Coronary artery (tissue), 2 donors: ENCODE data around the gene ZMYND8.

Experiments
- DNase-seq: peaks from one replicate; pipeline ENCODE4 v3.0.0-alpha.2; 2017; ENCODE audit warnings: low spot score
- H3K27ac ChIP-seq, 2 donors: fragments of 200-600 bp; sonication (generic); one replicate each; pipeline ENCODE4 v1.5.1; 2016 to 2019
- H3K4me3 ChIP-seq: fragments of 200-600 bp; sonication (generic); 2 replicates; pipeline ENCODE4 v1.5.1; 2016; ENCODE audit warnings: mild to moderate bottlenecking, moderate library complexity
- TF ChIP-seq, protein P1 (sequence below): fragments of 200-600 bp; sonication (generic); IDR thresholded peaks from one replicate; pipeline ENCODE4 v1.5.1; 2019; ENCODE audit warnings: antibody characterized with exemption

ZMYND8 gene

DNA sequence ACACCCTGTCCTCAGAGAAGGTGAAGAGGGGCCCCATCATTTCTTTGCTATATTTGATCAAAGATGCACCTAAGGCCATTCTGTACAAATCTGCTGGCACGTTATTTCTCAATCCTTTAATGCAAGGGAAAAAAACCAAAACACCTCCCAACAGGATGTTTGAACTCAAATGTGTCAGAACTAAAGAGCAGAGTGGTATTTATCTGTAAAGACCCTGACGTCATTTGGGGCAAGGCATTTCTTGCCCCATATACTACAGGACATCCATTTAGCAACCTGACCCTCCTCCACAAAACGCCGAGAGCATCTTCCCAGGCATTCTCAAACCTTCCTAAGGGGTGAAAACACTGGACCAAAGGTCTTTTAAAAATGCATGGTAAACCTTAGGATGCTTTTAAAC is 50.8 kb downstream of the ZMYND8 start:
- TF ChIP-seq, protein P1, sequence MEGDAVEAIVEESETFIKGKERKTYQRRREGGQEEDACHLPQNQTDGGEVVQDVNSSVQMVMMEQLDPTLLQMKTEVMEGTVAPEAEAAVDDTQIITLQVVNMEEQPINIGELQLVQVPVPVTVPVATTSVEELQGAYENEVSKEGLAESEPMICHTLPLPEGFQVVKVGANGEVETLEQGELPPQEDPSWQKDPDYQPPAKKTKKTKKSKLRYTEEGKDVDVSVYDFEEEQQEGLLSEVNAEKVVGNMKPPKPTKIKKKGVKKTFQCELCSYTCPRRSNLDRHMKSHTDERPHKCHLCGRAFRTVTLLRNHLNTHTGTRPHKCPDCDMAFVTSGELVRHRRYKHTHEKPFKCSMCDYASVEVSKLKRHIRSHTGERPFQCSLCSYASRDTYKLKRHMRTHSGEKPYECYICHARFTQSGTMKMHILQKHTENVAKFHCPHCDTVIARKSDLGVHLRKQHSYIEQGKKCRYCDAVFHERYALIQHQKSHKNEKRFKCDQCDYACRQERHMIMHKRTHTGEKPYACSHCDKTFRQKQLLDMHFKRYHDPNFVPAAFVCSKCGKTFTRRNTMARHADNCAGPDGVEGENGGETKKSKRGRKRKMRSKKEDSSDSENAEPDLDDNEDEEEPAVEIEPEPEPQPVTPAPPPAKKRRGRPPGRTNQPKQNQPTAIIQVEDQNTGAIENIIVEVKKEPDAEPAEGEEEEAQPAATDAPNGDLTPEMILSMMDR = no peak
- no peak overlapping the region for H3K27ac ChIP-seq

DNA sequence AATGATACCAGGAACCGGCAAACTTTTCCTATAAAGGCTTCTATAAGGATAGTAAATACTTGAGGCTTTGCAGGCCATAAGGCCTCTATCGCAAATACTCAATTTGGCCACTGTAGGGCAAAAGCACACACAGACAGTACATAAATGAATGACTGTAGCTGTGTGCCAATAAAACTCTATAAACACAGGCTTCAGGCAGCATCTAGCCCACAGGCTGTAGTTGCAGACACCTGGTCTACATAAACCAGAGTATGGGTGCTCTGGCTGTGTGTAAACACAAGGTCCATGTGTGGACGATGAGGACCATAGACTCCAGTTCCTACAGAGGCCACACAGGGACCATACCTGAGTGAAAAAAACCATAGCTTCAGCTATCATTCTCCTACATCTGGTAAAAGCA is 52.2 kb downstream of the ZMYND8 start:
- DNase-seq = no peak
- TF ChIP-seq, protein P1 = no peak
- peak overlapping the region in 1 of 2 donors; percentile 54 for H3K27ac ChIP-seq
- no peak overlapping the region for H3K4me3 ChIP-seq

More for the DNA sequence above, 50.8 kb downstream of the ZMYND8 start:
- H3K4me3 ChIP-seq = no peak overlapping the region
- DNase-seq = no peak

DNA sequence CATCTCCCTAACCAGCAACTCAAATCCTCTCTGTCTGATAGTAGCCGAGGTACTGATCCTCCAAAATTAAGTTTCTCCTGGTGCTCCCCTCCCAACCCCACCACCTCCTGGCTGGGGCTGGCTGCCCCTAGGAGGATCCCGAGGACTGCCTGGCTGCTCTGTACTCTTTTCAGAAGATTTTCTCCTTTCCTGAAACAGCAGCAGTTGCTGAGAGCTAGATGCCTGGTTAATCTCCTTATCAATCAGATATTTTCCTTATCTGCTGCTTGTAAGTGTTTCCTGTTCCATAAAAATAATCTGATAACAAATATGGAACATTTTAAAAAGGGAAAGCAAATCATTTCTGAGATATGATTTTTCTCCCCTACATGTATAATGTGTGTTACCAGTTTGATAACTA is 52.8 kb downstream of the ZMYND8 start:
- no peak overlapping the region for H3K4me3 ChIP-seq
- peak overlapping the region; percentile 39 to 54 for H3K27ac ChIP-seq
- TF ChIP-seq, protein P1 = no peak
- DNase-seq = no peak

DNA sequence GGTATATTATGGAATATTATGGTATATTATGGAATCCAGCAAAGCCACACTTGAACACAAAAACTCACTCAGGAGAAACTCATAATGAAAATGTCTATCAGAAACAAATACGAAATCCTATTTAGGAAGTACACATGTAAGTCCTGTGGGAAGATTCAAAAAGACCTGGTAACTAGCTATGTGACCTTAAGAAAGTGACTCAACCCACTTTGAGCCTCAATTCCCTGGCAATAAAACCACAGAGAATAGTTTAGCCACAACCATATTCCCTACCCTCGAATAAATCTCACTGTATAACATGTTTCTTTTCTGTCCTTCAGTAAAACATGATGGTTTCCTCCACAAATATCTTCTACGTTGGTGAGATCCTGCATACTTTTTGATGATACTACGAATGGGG is 56.4 kb downstream of the ZMYND8 start:
- TF ChIP-seq, protein P1 = no peak
- Histone ChIP-seq H3K27ac (no peak overlapping the region), H3K4me3 (no peak overlapping the region)
- no peak for DNase-seq

DNA sequence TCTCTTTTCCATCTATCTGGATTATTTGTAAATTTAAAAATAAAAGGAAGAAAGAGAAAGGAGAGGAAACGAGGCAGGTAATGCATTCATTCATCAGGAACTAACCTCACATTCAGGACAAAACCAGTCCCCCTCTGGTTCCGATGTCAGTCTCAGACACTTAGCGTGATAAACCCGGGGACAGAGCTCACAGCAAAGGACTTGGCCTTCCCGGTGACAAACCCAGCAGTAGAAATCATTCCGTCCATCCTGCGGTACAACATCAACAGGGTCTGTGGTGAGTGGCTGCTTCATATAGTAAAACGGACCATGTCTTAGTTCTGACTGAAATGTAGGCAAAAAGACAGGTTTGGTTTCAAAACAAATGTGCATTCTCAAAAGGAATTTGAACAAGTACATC is 57.9 kb downstream of the ZMYND8 start:
- no peak overlapping the region for H3K4me3 ChIP-seq
- H3K27ac ChIP-seq = no peak overlapping the region
- no peak for DNase-seq
- TF ChIP-seq, protein P1 = no peak

DNA sequence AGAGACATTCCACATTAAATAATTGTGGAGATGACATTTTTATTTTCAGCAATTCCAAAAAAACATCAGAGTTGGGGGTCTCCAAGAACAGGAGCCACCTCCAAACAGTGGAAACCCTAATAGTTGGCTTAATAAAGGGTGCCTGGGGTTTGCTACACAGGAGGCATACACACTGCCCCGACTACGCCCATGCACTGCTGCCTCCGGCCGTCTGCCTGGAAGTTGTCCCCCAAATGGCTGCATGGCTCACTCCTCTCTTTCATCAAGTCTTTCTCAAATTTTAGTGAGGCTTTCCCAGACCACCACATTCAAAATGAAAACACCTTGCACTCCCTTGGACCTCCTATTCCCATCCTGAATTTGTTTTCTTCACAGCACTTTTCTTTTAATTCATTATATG is 58.8 kb downstream of the ZMYND8 start:
- no peak for DNase-seq
- Histone ChIP-seq H3K4me3 (no peak overlapping the region), H3K27ac (no peak overlapping the region)
- TF ChIP-seq, protein P1 = no peak

DNA sequence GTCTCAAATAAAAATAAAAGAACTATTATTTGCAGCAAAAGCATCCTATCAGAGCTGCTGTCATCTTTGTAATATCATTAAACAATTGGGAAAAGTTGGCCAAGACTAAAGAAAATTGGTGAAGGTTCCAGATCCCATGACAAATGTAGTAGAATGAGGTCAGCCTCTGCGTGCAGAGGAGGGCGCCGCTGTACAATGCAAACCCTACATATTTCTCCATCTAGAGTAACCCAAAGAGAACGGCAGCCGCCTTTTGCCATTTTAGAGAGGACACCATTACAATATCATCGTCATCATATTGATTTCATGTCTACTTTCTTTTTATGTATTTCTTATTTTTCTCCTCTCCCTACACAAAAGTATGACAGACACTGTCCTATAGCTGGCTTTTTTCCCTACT is 59.5 kb downstream of the ZMYND8 start:
- H3K4me3 ChIP-seq = no peak overlapping the region
- H3K27ac ChIP-seq = no peak overlapping the region
- TF ChIP-seq, protein P1 = no peak
- no peak for DNase-seq
